DOHH2 (cell line): ENCODE data around the gene DLGAP1.

Source experiments
- H3F3A ChIP-seq: fragments of 200-600 bp; sonication (generic), shearing (Covaris generic); 2 replicates; pipeline ENCODE4 v1.6.0; 2016; ENCODE audit warnings: antibody characterized with exemption, mild to moderate bottlenecking; ENCODE audit not compliant: control insufficient read depth, insufficient read depth
- H3K27ac ChIP-seq: fragments of 200-600 bp; sonication (generic); 2 replicates; pipeline ENCODE4 v1.5.1; 2014; ENCODE audit warnings: low read depth, mild to moderate bottlenecking, low read length, moderate library complexity
- H3K27me3 ChIP-seq: fragments of 200-600 bp; sonication (generic); 2 replicates; pipeline ENCODE4 v1.6.1; 2014; ENCODE audit warnings: mild to moderate bottlenecking, low read length, mixed read lengths; ENCODE audit not compliant: control insufficient read depth
- H3K36me3 ChIP-seq: fragments of 200-600 bp; sonication (generic); 2 replicates; pipeline ENCODE4 v1.6.1; 2014; ENCODE audit warnings: mild to moderate bottlenecking, low read length, moderate library complexity, mixed read lengths; ENCODE audit not compliant: control insufficient read depth
- H3K4me1 ChIP-seq: fragments of 200-600 bp; sonication (generic); 2 replicates; pipeline ENCODE4 v1.6.1; 2014; ENCODE audit warnings: mild to moderate bottlenecking, low read length, mixed read lengths; ENCODE audit not compliant: control insufficient read depth
- H3K4me2 ChIP-seq: fragments of 200-600 bp; sonication (generic); 2 replicates; pipeline ENCODE4 v1.6.0; 2014; ENCODE audit warnings: mild to moderate bottlenecking, low read length, moderate library complexity
- H3K4me3 ChIP-seq: fragments of 200-600 bp; sonication (generic); 2 replicates; pipeline ENCODE4 v1.5.1; 2014; ENCODE audit warnings: mild to moderate bottlenecking, low read length, mixed read lengths
- H3K79me2 ChIP-seq: fragments of 200-600 bp; sonication (generic); 2 replicates; pipeline ENCODE4 v1.6.1; 2014; ENCODE audit warnings: mild to moderate bottlenecking, low read length, mixed read lengths; ENCODE audit not compliant: control insufficient read depth
- H3K9me2 ChIP-seq: fragments of 200-600 bp; sonication (generic); replicated peaks from 2 replicates; pipeline ENCODE4 v1.6.1; 2014; ENCODE audit warnings: mild to moderate bottlenecking, low read length, mixed read lengths; ENCODE audit not compliant: control insufficient read depth
- H3K9me3 ChIP-seq: fragments of 200-600 bp; sonication (generic); 2 replicates; pipeline ENCODE4 v1.6.1; 2014; ENCODE audit warnings: antibody characterized with exemption, low read length, mixed read lengths; ENCODE audit not compliant: control insufficient read depth, insufficient read depth
- H4K20me1 ChIP-seq: fragments of 200-600 bp; sonication (generic); 2 replicates; pipeline ENCODE4 v1.6.0; 2014; ENCODE audit warnings: low read depth, mild to moderate bottlenecking, antibody characterized with exemption, low read length, moderate library complexity; ENCODE audit not compliant: control insufficient read depth, insufficient read depth
- CTCF ChIP-seq: fragments of 200-600 bp; sonication (generic); IDR thresholded peaks from one replicate; pipeline ENCODE4 v1.5.1; 2014; ENCODE audit warnings: antibody characterized with exemption, mild to moderate bottlenecking, low read depth, low read length; ENCODE audit not compliant: poor library complexity, severe bottlenecking
- EZH2phosphoT487 ChIP-seq: fragments of 200-600 bp; sonication (generic); IDR thresholded peaks from 2 replicates; pipeline ENCODE4 v1.6.1; 2017; ENCODE audit warnings: borderline replicate concordance, mild to moderate bottlenecking, antibody characterized with exemption, low read length, moderate library complexity, mixed read lengths

DLGAP1 gene

GRCh38 chr18:3713708-3714107 is 741.4 kb downstream of the DLGAP1 start:
- Histone ChIP-seq H3F3A (no peaks in the 10 kb centered on the region), H4K20me1 (no peaks in the 10 kb centered on the region), H3K36me3 (no peaks in the 10 kb centered on the region), H3K79me2 (no peaks in the 10 kb centered on the region), H3K9me3 (no peaks in the 10 kb centered on the region), H3K9me2 (no peaks in the 10 kb centered on the region), H3K27ac (no peak overlapping the region), H3K4me2 (no peak overlapping the region), H3K4me1 (no peaks in the 10 kb centered on the region), H3K27me3 (peaks cover 4% of the 10 kb centered on the region; the same call in 1 of the 2 replicates), H3K4me3 (no peak overlapping the region)
- no peak for TF ChIP-seq EZH2phosphoT487
- TF ChIP-seq CTCF = no peak

- Histone ChIP-seq H3K79me2 (no peaks in the 10 kb centered on the region), H3K4me2 (no peak overlapping the region), H3K4me3 (no peak overlapping the region), H3K9me3 (no peaks in the 10 kb centered on the region), H3K4me1 (no peaks in the 10 kb centered on the region), H4K20me1 (no peaks in the 10 kb centered on the region), H3K36me3 (no peaks in the 10 kb centered on the region), H3K9me2 (no peaks in the 10 kb centered on the region), H3K27ac (no peak overlapping the region), H3F3A (no peaks in the 10 kb centered on the region), H3K27me3 (peaks cover 4% of the 10 kb centered on the region; the same call in 1 of the 2 replicates)
- TF ChIP-seq CTCF (no peak), EZH2phosphoT487 (no peak)
These were observed 741.9 kb downstream of the DLGAP1 start for GRCh38 chr18:3713166-3713565.

GRCh38 chr18:3712491-3712890 is 742.6 kb downstream of the DLGAP1 start:
- H3K36me3 ChIP-seq = no peaks in the 10 kb centered on the region
- H3F3A ChIP-seq = no peaks in the 10 kb centered on the region
- no peaks in the 10 kb centered on the region for H3K79me2 ChIP-seq
- no peaks in the 10 kb centered on the region for H3K9me3 ChIP-seq
- peaks cover 2% of the 10 kb centered on the region; the same call in 1 of the 2 replicates for H3K27me3 ChIP-seq
- no peaks in the 10 kb centered on the region for H4K20me1 ChIP-seq
- no peaks in the 10 kb centered on the region for H3K4me1 ChIP-seq
- TF ChIP-seq CTCF (no peak), EZH2phosphoT487 (no peak)
- H3K4me3 ChIP-seq = no peak overlapping the region
- no peak overlapping the region for H3K4me2 ChIP-seq
- H3K9me2 ChIP-seq = no peaks in the 10 kb centered on the region
- H3K27ac ChIP-seq = no peak overlapping the region
